GM19240 (cell line): Measurements from ENCODE around the gene HBA1.
"Not testable (repeated sequence)": the region's sequence is repeated elsewhere in the genome, so short reads cannot be mapped to it uniquely, and the experiment has no call there.

Experiments used
- DNase-seq: peaks from one replicate; pipeline ENCODE4 v3.0.0; 2011; ENCODE audit warnings: low spot score; ENCODE audit not compliant: insufficient read length

HBA1 gene

GRCh38 chr16:173928-174769, 2.3 kb upstream of the HBA1 start:
- DNase-seq = not testable (repeated sequence)

- no peak for DNase-seq
Measured at GRCh38 chr16:175011-175949, 1.2 kb upstream of the HBA1 start.

- DNase-seq = not testable (repeated sequence)
Measured at GRCh38 chr16:176006-176405, 474 bp upstream of the HBA1 start.

- DNase-seq = no peak
Measured at GRCh38 chr16:177394-177822, 928 bp downstream of the HBA1 start.

- no peak for DNase-seq
Measured at GRCh38 chr16:177981-178667, 1.6 kb downstream of the HBA1 start.

- no peak for DNase-seq
Measured at GRCh38 chr16:178668-179015, 2.2 kb downstream of the HBA1 start.

GRCh38 chr16:179211-180092, 3.0 kb downstream of the HBA1 start:
- DNase-seq = no peak

- DNase-seq = no peak
Measured at GRCh38 chr16:180101-180675, 3.7 kb downstream of the HBA1 start, which contains the start of gene HBQ1. HBQ1 (plus strand) TSS chr16:180459; CDS start chr16:180487, 28 bp downstream.

- peak; percentile 91 for DNase-seq
Measured at GRCh38 chr16:180681-181564, 4.4 kb downstream of the HBA1 start.

GRCh38 chr16:181565-182021, 5.1 kb downstream of the HBA1 start:
- DNase-seq = no peak

- no peak for DNase-seq
Measured at GRCh38 chr16:183005-183404, 6.5 kb downstream of the HBA1 start.

- DNase-seq = no peak
Measured at GRCh38 chr16:185213-185612, 8.7 kb downstream of the HBA1 start.

- no peak for DNase-seq
Measured at GRCh38 chr16:185691-186090, 9.2 kb downstream of the HBA1 start.

GRCh38 chr16:187330-187729, 10.8 kb downstream of the HBA1 start:
- no peak for DNase-seq

- DNase-seq = no peak
Measured at GRCh38 chr16:188674-189073, 12.2 kb downstream of the HBA1 start.

- no peak for DNase-seq
Measured at GRCh38 chr16:189604-190186, 13.2 kb downstream of the HBA1 start.

- DNase-seq = no peak
Measured at GRCh38 chr16:191831-192230, 15.4 kb downstream of the HBA1 start.

GRCh38 chr16:192686-193085, 16.2 kb downstream of the HBA1 start:
- DNase-seq = no peak

- no peak for DNase-seq
Measured at GRCh38 chr16:193441-193840, 17.0 kb downstream of the HBA1 start.
